NCI-H146 treated with DMSO at 0.1 percent for 48 hours (cell line): Measurements from ENCODE around the gene RAB40C.

ENCODE experiments used
- DNase-seq: peaks from one replicate; lab custom pipeline; 2025; ENCODE audit not compliant: unreplicated experiment; lab: John Stamatoyannopoulos, UW

The RAB40C gene

GRCh38 chr16:666572-666971 lies 76.7 kb downstream of the RAB40C start:
- DNase-seq = no peak

GRCh38 chr16:667113-667779 lies 77.4 kb downstream of the RAB40C start:
- DNase-seq = no peak

- DNase-seq = peak; percentile 89
Measured at GRCh38 chr16:667780-668518, 78.1 kb downstream of the RAB40C start, which contains the start of gene RHOT2. Gene RHOT2, plus strand, starts transcription at chr16:668132. Its CDS starts 68 bp downstream, at chr16:668200.

GRCh38 chr16:668519-669171 lies 78.8 kb downstream of the RAB40C start:
- no peak for DNase-seq

GRCh38 chr16:669666-670065 lies 79.8 kb downstream of the RAB40C start:
- no peak for DNase-seq

- DNase-seq = no peak
Measured at GRCh38 chr16:670485-671352, 80.9 kb downstream of the RAB40C start.

GRCh38 chr16:671353-672131 lies 81.7 kb downstream of the RAB40C start:
- DNase-seq = no peak

- DNase-seq = no peak
Measured at GRCh38 chr16:672371-672770, 82.5 kb downstream of the RAB40C start.

GRCh38 chr16:672851-673250 lies 83.0 kb downstream of the RAB40C start:
- no peak for DNase-seq

GRCh38 chr16:673399-673991 lies 83.6 kb downstream of the RAB40C start:
- no peak for DNase-seq

- no peak for DNase-seq
Measured at GRCh38 chr16:674214-674881, 84.5 kb downstream of the RAB40C start.

- no peak for DNase-seq
Measured at GRCh38 chr16:674968-675883, 85.4 kb downstream of the RAB40C start, which contains the start of gene RHBDL1. Gene RHBDL1, plus strand, starts transcription at chr16:675671. Its CDS starts 120 bp downstream, at chr16:675791.

- no peak for DNase-seq
Measured at GRCh38 chr16:675884-676564, 86.2 kb downstream of the RAB40C start.

GRCh38 chr16:676565-676902 lies 86.7 kb downstream of the RAB40C start:
- no peak for DNase-seq

GRCh38 chr16:676913-677312 lies 87.0 kb downstream of the RAB40C start:
- peak; percentile 78 for DNase-seq

GRCh38 chr16:677316-678190 lies 87.7 kb downstream of the RAB40C start:
- peak; percentile 83 for DNase-seq
